Neural progenitor cell (in vitro differentiated cells): Measurements from ENCODE around the gene TBC1D2.

Source experiments
- EZH2 ChIP-seq: fragments of 200-600 bp; sonication (generic); IDR thresholded peaks from 2 replicates; pipeline ENCODE4 v1.6.1; 2017; ENCODE audit warnings: antibody characterized with exemption, mild to moderate bottlenecking, moderate library complexity
- EZH2phosphoT487 ChIP-seq: fragments of 200-600 bp; sonication (generic); IDR thresholded peaks from 2 replicates; pipeline ENCODE4 v1.6.1; 2017; ENCODE audit warnings: antibody characterized with exemption
- TF ChIP-seq, protein P1 (sequence below): fragments of 200-600 bp; sonication (generic); IDR thresholded peaks from 2 replicates; pipeline ENCODE4 v1.5.1; 2017; ENCODE audit warnings: antibody characterized with exemption, mild to moderate bottlenecking

DNA sequence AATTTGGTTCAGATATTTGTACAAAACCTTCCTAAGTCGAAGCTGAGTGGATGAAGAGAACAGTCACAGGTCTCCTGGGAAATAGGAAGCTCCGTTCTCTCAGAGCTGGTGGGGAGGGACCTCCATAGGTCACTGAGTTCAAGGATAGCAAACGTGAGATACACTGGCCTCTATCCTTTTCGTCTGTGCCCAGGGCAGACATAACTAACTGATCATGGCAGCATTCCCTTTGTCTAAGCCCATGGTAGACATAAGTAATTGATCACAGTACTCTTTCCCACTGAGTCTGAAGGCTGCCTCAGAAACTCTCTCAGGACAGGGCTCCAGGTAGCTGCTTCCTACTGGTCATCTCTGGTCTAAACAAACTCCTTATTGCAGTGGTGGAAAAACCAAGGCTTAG lies 50.8 kb downstream of the TBC1D2 start:
- TF ChIP-seq, protein P1, sequence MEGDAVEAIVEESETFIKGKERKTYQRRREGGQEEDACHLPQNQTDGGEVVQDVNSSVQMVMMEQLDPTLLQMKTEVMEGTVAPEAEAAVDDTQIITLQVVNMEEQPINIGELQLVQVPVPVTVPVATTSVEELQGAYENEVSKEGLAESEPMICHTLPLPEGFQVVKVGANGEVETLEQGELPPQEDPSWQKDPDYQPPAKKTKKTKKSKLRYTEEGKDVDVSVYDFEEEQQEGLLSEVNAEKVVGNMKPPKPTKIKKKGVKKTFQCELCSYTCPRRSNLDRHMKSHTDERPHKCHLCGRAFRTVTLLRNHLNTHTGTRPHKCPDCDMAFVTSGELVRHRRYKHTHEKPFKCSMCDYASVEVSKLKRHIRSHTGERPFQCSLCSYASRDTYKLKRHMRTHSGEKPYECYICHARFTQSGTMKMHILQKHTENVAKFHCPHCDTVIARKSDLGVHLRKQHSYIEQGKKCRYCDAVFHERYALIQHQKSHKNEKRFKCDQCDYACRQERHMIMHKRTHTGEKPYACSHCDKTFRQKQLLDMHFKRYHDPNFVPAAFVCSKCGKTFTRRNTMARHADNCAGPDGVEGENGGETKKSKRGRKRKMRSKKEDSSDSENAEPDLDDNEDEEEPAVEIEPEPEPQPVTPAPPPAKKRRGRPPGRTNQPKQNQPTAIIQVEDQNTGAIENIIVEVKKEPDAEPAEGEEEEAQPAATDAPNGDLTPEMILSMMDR = no peak
- TF ChIP-seq EZH2 (no peak), EZH2phosphoT487 (no peak)
